Liver (tissue), 3 donors: ENCODE measurements around the gene GRIA1.

Source experiments
- ATF3 ChIP-seq: IDR thresholded peaks from 2 replicates; pipeline ENCODE4 v1.6.1; 2016; ENCODE audit warnings: antibody characterized with exemption
- CTCF ChIP-seq: fragments of 150-350 bp; IDR thresholded peaks from 2 replicates; pipeline ENCODE4 v1.5.1; 2017; ENCODE audit warnings: improper control_type of control experiment, low read depth, low read length; ENCODE audit not compliant: missing input control
- FOXA1 ChIP-seq: IDR thresholded peaks from 2 replicates; pipeline ENCODE4 v1.6.1; 2016; ENCODE audit warnings: antibody characterized with exemption
- HNF4A ChIP-seq, 2 donors: conservative IDR thresholded peaks; 2 replicates each; pipeline ENCODE4 v1.6.1; 2016; ENCODE audit warnings: antibody characterized with exemption in 2 of 2, mild to moderate bottlenecking in 2 of 2
- HNF4G ChIP-seq: IDR thresholded peaks from 2 replicates; pipeline ENCODE4 v1.6.1; 2016; ENCODE audit warnings: antibody characterized with exemption
- JUND ChIP-seq, 2 donors: IDR thresholded peaks; 2 replicates each; pipeline ENCODE4 v1.6.1; 2016; ENCODE audit warnings: antibody characterized with exemption in 2 of 2
- MAX ChIP-seq: IDR thresholded peaks from 2 replicates; pipeline ENCODE4 v1.6.1; 2016; ENCODE audit warnings: antibody characterized with exemption
- RAD21 ChIP-seq, 2 donors: IDR thresholded peaks; 2 replicates each; pipeline ENCODE4 v1.6.1; 2016; ENCODE audit warnings: antibody characterized with exemption in 2 of 2, mild to moderate bottlenecking in 2 of 2
- RXRA ChIP-seq, 2 donors: IDR thresholded peaks; 2 replicates each; pipeline ENCODE4 v1.6.1; 2017 to 2018; ENCODE audit warnings: antibody characterized with exemption in 2 of 2, mild to moderate bottlenecking in 1 of 2
- SP1 ChIP-seq: IDR thresholded peaks from 2 replicates; pipeline ENCODE4 v1.6.1; 2018; ENCODE audit warnings: antibody characterized with exemption, mild to moderate bottlenecking
- TAF1 ChIP-seq: conservative IDR thresholded peaks from 2 replicates; pipeline ENCODE4 v1.6.1; 2016; ENCODE audit warnings: antibody characterized with exemption, mild to moderate bottlenecking
- YY1 ChIP-seq: IDR thresholded peaks from 2 replicates; pipeline ENCODE4 v1.6.1; 2016; ENCODE audit warnings: antibody characterized with exemption, mild to moderate bottlenecking
- ZBTB33 ChIP-seq: IDR thresholded peaks from 2 replicates; pipeline ENCODE4 v1.6.1; 2016; ENCODE audit warnings: antibody characterized with exemption
- TF ChIP-seq, protein P1 (sequence below): IDR thresholded peaks from 2 replicates; pipeline ENCODE4 v1.6.1; 2016; ENCODE audit warnings: antibody characterized with exemption, mild to moderate bottlenecking
- donor health status: healthy.
- donor health status: healthy.

DNA sequence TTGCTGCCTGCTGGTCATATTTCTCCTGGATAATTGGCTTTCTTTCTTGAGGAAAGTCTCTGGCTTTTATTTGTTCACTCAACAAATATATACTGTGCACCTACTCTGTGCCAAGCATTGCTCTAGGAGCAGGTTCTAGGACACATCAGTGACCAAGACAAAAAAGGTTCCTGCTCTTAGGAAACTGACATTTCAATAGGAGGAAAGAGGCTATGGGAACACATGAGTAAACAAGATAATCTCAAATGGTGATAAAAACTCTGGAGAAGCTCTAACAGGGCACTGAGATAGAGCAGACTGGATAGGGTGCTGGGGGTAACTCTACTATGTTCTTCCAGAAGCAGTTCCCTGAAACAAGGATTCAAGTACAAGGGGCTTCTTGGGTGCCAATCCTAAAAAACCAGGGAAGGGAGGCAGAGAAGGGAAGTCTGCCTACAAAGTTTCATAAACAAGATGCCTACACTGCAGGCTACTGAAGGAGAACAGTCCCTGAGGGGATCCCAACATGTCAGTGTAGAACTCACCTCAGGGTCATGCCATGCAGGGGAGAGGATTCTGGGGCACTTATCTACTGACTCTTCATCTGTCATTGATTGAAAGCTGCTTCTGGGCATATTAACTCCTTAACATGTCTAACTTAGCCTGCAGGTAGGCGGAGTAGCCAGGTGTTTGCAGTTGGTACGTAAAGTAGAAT is 181.3 kb downstream of the GRIA1 start:
- no peak for TF ChIP-seq ATF3
- TF ChIP-seq YY1, result no peak
- no peak for TF ChIP-seq CTCF
- TF ChIP-seq FOXA1, result no peak
- TF ChIP-seq RAD21 (IDR thresholded peaks at IDR 0.05), result no peak
- TF ChIP-seq MAX, result no peak
- TF ChIP-seq, protein P1, sequence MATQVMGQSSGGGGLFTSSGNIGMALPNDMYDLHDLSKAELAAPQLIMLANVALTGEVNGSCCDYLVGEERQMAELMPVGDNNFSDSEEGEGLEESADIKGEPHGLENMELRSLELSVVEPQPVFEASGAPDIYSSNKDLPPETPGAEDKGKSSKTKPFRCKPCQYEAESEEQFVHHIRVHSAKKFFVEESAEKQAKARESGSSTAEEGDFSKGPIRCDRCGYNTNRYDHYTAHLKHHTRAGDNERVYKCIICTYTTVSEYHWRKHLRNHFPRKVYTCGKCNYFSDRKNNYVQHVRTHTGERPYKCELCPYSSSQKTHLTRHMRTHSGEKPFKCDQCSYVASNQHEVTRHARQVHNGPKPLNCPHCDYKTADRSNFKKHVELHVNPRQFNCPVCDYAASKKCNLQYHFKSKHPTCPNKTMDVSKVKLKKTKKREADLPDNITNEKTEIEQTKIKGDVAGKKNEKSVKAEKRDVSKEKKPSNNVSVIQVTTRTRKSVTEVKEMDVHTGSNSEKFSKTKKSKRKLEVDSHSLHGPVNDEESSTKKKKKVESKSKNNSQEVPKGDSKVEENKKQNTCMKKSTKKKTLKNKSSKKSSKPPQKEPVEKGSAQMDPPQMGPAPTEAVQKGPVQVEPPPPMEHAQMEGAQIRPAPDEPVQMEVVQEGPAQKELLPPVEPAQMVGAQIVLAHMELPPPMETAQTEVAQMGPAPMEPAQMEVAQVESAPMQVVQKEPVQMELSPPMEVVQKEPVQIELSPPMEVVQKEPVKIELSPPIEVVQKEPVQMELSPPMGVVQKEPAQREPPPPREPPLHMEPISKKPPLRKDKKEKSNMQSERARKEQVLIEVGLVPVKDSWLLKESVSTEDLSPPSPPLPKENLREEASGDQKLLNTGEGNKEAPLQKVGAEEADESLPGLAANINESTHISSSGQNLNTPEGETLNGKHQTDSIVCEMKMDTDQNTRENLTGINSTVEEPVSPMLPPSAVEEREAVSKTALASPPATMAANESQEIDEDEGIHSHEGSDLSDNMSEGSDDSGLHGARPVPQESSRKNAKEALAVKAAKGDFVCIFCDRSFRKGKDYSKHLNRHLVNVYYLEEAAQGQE, result no peak
- TF ChIP-seq HNF4A (conservative IDR thresholded peaks at IDR 0.05), result no peak
- no peak for TF ChIP-seq JUND (IDR thresholded peaks at IDR 0.05)
- TF ChIP-seq ZBTB33, result no peak
- no peak for TF ChIP-seq HNF4G
- TF ChIP-seq SP1, result no peak
- TF ChIP-seq TAF1, result no peak
- no peak for TF ChIP-seq RXRA (IDR thresholded peaks at IDR 0.05)
